Duodenal mucosa (tissue), 2 donors: ENCODE measurements around the gene FAM107A.
A peak's percentile ranks its signal among the peaks of the same experiment; 100 is the strongest.

Experiments
- H3K27ac ChIP-seq: one replicate; pipeline ENCODE4 v1.7.0; 2013; ENCODE audit warnings: low read depth, low read length
- H3K27me3 ChIP-seq, 2 donors: one replicate each; pipeline ENCODE4 v1.7.0; 2013; ENCODE audit warnings: low read length in 2 of 2, control low read depth in 1 of 2; ENCODE audit not compliant: insufficient read depth in 2 of 2, control insufficient read depth in 1 of 2
- H3K36me3 ChIP-seq, 2 donors: one replicate each; pipeline ENCODE4 v1.7.0; 2013; ENCODE audit warnings: low read length in 2 of 2, control low read depth in 1 of 2; ENCODE audit not compliant: insufficient read depth in 2 of 2, control insufficient read depth in 1 of 2
- H3K4me1 ChIP-seq, 2 donors: one replicate each; pipeline ENCODE4 v1.7.0; 2013; ENCODE audit warnings: low read length in 2 of 2, control low read depth in 1 of 2; ENCODE audit not compliant: insufficient read depth in 2 of 2, control insufficient read depth in 1 of 2
- H3K4me3 ChIP-seq, 2 donors: one replicate each; pipeline ENCODE4 v1.7.0; 2013; ENCODE audit warnings: low read length in 2 of 2, low read depth in 1 of 2
- H3K9ac ChIP-seq, 2 donors: one replicate each; pipeline ENCODE4 v1.7.0; 2013; ENCODE audit warnings: low read length in 2 of 2, low read depth in 1 of 2
- H3K9me3 ChIP-seq, 2 donors: one replicate each; pipeline ENCODE4 v1.7.0; 2013; ENCODE audit warnings: low read length in 2 of 2, control low read depth in 1 of 2; ENCODE audit not compliant: control insufficient read depth in 1 of 2

Gene FAM107A

GRCh38 chr3:58577269-58577821 is at the start of gene FAM107A:
TSS of gene FAM107A (minus strand) at chr3:58577391. CDS start at chr3:58569860, 7,531 bp downstream.
- H3K27me3 ChIP-seq: no peaks in the 10 kb centered on the region
- no peaks in the 10 kb centered on the region for H3K36me3 ChIP-seq
- no peaks in the 10 kb centered on the region for H3K9me3 ChIP-seq
- H3K27ac ChIP-seq: peak within 1 kb of the TSS; percentile 34
- no peaks in the 10 kb centered on the region for H3K4me1 ChIP-seq
- no peak within 1 kb of the TSS for H3K9ac ChIP-seq
- H3K4me3 ChIP-seq: peak within 1 kb of the TSS in 1 of 2 donors; percentile 23

- Histone ChIP-seq H3K4me1 (peaks cover 30% of the 10 kb centered on the region in 2 donors), H3K4me3 (no peak overlapping the region), H3K9me3 (no peaks in the 10 kb centered on the region), H3K9ac (no peak overlapping the region), H3K27me3 (no peaks in the 10 kb centered on the region), H3K36me3 (no peaks in the 10 kb centered on the region), H3K27ac (no peak overlapping the region)
Measured at GRCh38 chr3:58625196-58625824, 48.1 kb upstream of the FAM107A start.

GRCh38 chr3:58624550-58624949 is 47.4 kb upstream of the FAM107A start:
- H3K9me3 ChIP-seq: no peaks in the 10 kb centered on the region
- no peak overlapping the region for H3K9ac ChIP-seq
- H3K4me3 ChIP-seq: no peak overlapping the region
- H3K4me1 ChIP-seq: peaks cover 22 to 24% of the 10 kb centered on the region in 2 donors
- H3K36me3 ChIP-seq: no peaks in the 10 kb centered on the region
- H3K27ac ChIP-seq: no peak overlapping the region
- no peaks in the 10 kb centered on the region for H3K27me3 ChIP-seq

- Histone ChIP-seq H3K4me1 (peaks cover 16 to 19% of the 10 kb centered on the region in 2 donors), H3K27ac (no peak overlapping the region), H3K27me3 (no peaks in the 10 kb centered on the region), H3K9me3 (no peaks in the 10 kb centered on the region), H3K9ac (no peak overlapping the region), H3K36me3 (no peaks in the 10 kb centered on the region), H3K4me3 (no peak overlapping the region)
Measured at GRCh38 chr3:58623961-58624360, 46.8 kb upstream of the FAM107A start.

- H3K4me1 ChIP-seq: peaks cover 11 to 14% of the 10 kb centered on the region in 2 donors
- no peak overlapping the region for H3K27ac ChIP-seq
Measured at GRCh38 chr3:58623478-58623877, 46.3 kb upstream of the FAM107A start.

GRCh38 chr3:58622892-58623291 is 45.7 kb upstream of the FAM107A start:
- no peak overlapping the region for H3K9ac ChIP-seq
- no peaks in the 10 kb centered on the region for H3K36me3 ChIP-seq
- H3K9me3 ChIP-seq: no peaks in the 10 kb centered on the region
- H3K27ac ChIP-seq: no peak overlapping the region
- peaks cover 5 to 8% of the 10 kb centered on the region in 2 donors for H3K4me1 ChIP-seq
- no peaks in the 10 kb centered on the region for H3K27me3 ChIP-seq
- H3K4me3 ChIP-seq: no peak overlapping the region

More at GRCh38 chr3:58623478-58623877, 46.3 kb upstream of the FAM107A start:
- Histone ChIP-seq H3K27me3 (no peaks in the 10 kb centered on the region), H3K4me3 (no peak overlapping the region), H3K36me3 (no peaks in the 10 kb centered on the region), H3K9ac (no peak overlapping the region), H3K9me3 (no peaks in the 10 kb centered on the region)

GRCh38 chr3:58622436-58622835 is 45.2 kb upstream of the FAM107A start:
- Histone ChIP-seq H3K4me3 (no peak overlapping the region), H3K9ac (no peak overlapping the region), H3K36me3 (no peaks in the 10 kb centered on the region), H3K4me1 (peaks cover under 1 to 3% of the 10 kb centered on the region in 2 donors), H3K27me3 (no peaks in the 10 kb centered on the region), H3K27ac (no peak overlapping the region), H3K9me3 (no peaks in the 10 kb centered on the region)

- no peaks in the 10 kb centered on the region for H3K27me3 ChIP-seq
- H3K4me1 ChIP-seq: no peaks in the 10 kb centered on the region
- no peak overlapping the region for H3K4me3 ChIP-seq
- no peaks in the 10 kb centered on the region for H3K9me3 ChIP-seq
- H3K9ac ChIP-seq: no peak overlapping the region
- no peak overlapping the region for H3K27ac ChIP-seq
- no peaks in the 10 kb centered on the region for H3K36me3 ChIP-seq
Measured at GRCh38 chr3:58621086-58621830, 44.1 kb upstream of the FAM107A start.

- H3K9ac ChIP-seq: no peak overlapping the region
- H3K36me3 ChIP-seq: no peaks in the 10 kb centered on the region
- H3K27ac ChIP-seq: no peak overlapping the region
- H3K4me3 ChIP-seq: no peak overlapping the region
- H3K27me3 ChIP-seq: no peaks in the 10 kb centered on the region
- no peaks in the 10 kb centered on the region for H3K9me3 ChIP-seq
- no peaks in the 10 kb centered on the region for H3K4me1 ChIP-seq
Measured at GRCh38 chr3:58620421-58620820, 43.2 kb upstream of the FAM107A start.

- Histone ChIP-seq H3K4me3 (no peak overlapping the region), H3K36me3 (no peaks in the 10 kb centered on the region), H3K27ac (no peak overlapping the region), H3K4me1 (no peaks in the 10 kb centered on the region), H3K9ac (no peak overlapping the region), H3K27me3 (no peaks in the 10 kb centered on the region), H3K9me3 (no peaks in the 10 kb centered on the region)
Measured at GRCh38 chr3:58617338-58617761, 40.2 kb upstream of the FAM107A start.
